HG03354 (cell line): ENCODE data around the gene ORAI2.
A peak's percentile ranks its signal among the peaks of the same experiment; 100 is the strongest.
"Not testable (repeated sequence)": the region's sequence is repeated elsewhere in the genome, so short reads cannot be mapped to it uniquely, and the experiment has no call there.

ENCODE experiments used
- ATAC-seq: cut with Tn5 transposase; IDR thresholded peaks from one replicate; pipeline ENCODE4 v1.9.1; 2021; ENCODE audit warnings: mild to moderate bottlenecking; ENCODE audit not compliant: unreplicated experiment, poor library complexity, severe bottlenecking

ORAI2 gene

DNA sequence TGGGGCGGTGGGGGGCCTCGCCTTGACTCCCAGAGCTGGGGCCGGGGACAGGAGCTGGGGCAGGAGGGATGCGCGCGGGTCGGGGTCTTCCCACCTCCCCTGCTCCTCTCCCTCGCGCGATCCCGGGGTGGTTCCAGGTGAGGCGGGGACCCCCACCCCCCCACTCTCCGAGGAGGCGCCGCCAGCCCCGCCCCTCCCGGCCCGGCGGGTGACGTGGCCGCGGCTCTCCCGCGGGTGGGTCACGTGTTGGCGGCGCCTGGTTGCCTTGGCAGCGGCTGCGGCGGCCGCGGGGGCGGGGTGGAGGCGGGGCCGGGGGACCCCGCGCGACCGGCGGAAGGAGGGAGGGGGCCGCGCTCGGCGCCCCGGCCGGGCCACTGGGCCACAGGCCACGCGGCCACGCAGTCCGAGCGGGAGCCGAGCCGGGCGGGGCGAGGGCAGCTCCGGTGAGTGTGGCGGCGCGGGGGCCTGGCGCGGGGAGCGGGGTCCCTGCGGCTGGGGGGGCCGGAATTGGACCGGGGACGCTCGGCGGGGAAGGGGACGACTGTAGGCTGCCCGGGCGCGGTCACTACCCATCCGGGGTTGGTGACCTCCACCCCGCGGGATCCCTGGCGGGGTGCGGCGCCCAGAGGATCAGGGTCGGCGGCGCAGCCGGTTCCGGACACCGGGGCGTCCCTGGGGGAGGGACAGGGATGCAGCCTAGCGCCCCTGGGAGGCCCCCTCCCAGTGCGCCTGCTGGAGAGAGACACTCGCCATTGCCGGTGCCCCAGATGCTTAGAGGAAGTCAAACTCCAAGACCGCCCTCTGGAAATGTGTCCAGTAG lies at the start of gene ORAI2:
Gene ORAI2, plus strand, starts transcription at position 357 of the 820 bp plus-strand sequence. CDS start 5,382 bp downstream, outside the sequence.
- peak; percentile 67 for ATAC-seq

DNA sequence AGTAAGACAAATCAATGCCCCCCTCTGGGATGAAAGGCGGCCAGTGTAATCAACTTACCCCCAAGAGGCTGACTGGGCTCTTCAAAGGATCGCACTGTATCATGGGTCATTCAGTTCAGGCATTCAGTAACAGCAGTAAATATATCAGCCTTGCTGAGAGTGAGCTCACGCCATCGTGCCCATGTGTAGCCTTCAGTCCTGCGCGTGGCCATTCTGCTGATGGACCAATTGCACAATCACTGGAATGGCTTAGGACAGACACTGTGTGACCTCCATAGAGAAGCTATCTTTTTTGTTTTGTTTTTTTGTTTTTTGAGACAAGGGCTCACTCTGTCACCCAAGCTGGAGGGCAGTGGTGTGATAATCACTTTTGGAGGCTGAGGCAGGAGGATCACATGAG lies 46.3 kb upstream of the ORAI2 start:
- no peak for ATAC-seq

DNA sequence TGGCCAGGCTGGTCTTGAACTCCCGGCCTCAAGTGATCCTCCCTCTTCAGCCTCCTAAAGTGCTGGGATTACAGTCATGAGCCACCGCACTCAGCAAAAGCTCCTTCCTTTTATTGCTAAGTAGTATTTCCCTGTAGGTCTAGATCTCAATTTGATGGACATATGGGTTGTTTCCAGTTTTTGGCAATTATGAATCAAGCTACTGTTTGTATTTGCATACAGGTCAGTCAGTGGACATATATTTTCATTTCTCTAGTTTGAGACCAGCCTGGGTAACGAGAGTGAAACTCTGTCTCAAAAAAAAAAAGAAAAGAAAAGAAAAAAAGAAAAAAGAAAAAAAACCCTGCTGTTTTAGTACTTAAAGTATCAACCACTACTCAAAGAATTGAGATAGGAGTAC lies 43.6 kb upstream of the ORAI2 start:
- no peak for ATAC-seq

GRCh38 chr7:102390697-102391484 lies 42.5 kb upstream of the ORAI2 start:
- no peak for ATAC-seq

GRCh38 chr7:102392330-102392729 lies 41.0 kb upstream of the ORAI2 start:
- ATAC-seq, result no peak

GRCh38 chr7:102393467-102393866 lies 39.9 kb upstream of the ORAI2 start:
- ATAC-seq, result no peak

GRCh38 chr7:102395592-102395872 lies 37.8 kb upstream of the ORAI2 start:
- ATAC-seq, result no peak

GRCh38 chr7:102395873-102396709 lies 37.3 kb upstream of the ORAI2 start, which contains the start of gene PRKRIP1:
Gene PRKRIP1, plus strand, starts transcription at chr7:102396363. Its CDS starts 49 bp downstream, at chr7:102396412.
- peak; percentile 99 for ATAC-seq

DNA sequence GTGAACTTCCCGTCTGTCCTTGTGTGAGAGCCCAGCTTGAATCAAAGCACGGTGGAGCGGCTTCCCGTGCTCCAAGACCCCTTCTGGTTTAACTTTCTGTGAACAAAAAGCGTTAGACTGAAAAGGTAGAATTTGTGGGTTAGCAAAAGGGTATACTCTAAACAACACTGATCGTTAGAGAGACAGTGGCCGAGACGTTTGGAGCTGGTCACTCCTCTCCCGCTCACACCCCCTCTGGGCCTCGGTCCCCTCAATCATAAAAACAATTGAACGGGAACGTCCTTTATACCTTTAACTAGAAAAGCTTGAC lies 36.7 kb upstream of the ORAI2 start:
- peak; percentile 1 for ATAC-seq

DNA sequence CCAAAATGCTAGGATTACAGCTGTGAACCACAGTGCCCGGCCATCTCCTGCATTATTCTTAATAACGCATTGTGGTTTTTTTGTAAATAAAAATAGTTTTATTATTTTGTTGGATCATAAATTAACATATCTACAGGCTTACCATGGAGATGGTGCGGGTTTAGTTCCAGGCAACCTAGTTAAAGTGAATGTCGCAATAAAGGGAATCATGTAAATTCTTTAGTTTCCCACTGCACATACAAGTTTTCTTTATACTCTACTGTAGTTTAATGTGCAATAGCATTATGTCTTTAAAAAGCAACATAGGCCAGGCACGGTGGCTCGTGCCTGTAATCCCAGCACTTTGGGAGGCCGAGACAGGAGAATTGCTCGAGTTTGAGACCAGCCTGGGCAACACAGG lies 34.8 kb upstream of the ORAI2 start:
- no peak for ATAC-seq

DNA sequence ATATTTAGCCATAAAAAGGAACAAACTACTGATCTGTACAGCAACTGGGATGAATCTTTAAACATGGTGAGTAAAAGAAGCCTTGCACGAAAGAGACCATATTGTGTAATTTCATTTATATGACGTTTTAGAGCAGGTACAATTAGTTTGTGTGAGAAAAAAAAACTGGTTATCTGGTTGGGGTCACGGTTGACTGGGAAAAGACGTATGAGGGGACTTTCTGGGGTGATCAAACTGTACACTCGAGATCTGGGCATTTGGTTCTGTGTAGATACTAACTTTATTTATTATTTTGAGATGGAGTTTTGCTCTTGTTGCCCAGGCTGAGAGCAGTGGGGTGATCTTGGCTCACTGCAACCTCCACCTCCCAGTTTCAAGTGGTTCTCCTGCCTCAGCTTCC lies 33.0 kb upstream of the ORAI2 start:
- no peak for ATAC-seq

GRCh38 chr7:102403563-102403962 lies 29.8 kb upstream of the ORAI2 start:
- no peak for ATAC-seq

DNA sequence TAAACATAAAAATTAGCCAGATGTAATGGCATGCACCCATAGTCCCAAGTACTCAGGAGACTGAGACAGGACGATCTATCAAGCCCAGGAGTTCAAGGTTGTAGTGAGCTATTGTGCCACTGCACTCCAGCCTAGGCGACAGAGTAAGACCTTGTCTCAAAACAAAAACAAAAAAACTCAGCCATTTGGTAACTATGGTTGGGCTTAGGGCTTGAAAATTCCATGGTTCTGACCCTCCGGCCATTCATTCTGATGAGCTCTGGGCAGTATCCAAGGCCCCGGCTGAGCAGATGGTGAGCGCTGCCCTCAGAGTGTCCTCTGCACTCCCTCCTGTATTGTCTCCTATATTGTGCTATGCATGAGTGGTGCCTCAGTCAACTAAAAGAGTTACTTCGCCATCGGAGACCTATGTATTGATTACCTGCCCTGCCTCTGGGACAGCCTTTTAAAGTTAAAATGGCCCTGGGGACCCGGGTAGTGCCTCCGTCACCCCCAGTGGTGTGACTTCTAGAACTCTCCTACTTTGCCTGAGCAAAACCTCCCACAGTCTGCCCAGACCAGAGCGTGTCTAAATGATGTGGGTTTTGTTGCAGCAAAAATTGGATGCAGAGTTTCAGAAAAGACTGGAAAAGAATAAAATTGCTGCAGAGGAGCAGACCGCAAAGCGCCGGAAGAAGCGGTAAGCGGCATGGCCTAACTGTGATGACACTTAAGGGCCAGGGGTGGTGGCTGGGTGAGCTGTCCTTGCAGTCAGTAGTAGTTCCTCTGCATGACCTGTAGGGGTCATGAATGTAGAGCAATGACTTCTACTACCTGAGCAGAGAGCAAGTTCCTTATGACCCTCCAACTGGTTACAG lies 29.1 kb upstream of the ORAI2 start:
- peak; percentile 87 for ATAC-seq

DNA sequence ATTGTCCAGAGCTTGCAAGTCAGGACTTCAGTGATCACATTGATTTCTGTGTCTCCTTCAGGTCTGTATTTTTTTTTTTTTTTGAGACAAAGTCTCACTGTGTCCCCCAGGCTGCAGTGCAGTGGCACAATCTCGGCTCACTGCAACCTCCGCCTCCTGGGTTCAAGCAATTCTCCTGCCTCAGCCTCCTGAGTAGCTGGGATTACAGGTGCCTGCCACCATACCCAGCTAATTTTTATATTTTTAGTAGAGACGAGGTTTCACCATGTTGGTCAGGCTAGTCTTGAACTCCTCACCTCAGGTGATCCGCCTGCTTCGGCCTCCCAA lies 28.6 kb upstream of the ORAI2 start:
- not testable (repeated sequence) for ATAC-seq

GRCh38 chr7:102407910-102408309 lies 25.5 kb upstream of the ORAI2 start:
- no peak for ATAC-seq

DNA sequence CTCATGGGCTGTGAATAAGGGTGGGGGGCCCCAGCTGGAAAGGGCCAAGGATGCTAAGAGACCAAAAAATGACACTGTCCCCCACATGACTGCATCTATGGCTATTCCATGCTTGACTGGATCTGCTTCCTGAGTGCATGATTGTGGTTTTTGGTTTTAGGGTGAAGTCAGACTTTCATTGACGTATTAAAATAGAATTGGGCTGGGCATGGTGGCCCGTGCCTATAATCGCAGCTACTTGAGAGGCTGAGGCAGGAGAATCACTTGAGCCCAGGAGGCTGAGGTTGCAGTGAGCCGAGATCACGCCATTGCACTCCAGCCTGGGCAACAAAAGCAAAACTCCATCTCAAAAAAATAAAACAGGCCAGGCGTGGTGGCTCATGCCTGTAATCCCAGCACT lies 24.8 kb upstream of the ORAI2 start:
- ATAC-seq, result peak; percentile 56

- no peak for ATAC-seq
Observed at GRCh38 chr7:102409340-102409739, 24.0 kb upstream of the ORAI2 start.

DNA sequence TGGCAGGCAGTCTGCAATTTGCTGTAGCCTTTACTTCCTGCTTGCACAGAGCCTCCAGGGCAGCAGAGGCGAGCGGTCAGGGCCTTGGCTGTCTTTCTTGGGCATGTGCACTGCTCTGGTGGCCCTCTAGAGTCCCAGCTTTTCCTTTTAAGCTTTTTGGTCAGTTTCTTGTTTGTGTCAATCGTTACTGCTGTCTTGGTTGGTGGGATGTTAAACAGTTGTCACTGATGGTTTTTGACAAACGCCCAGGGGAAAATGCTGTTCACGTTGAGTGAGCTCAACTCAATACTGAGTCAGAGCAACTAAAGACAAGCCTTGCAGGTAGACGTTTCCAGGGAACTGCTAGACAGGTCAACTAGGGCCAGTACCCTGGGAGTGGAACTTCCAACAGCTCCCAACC lies 23.3 kb upstream of the ORAI2 start:
- ATAC-seq, result no peak

- no peak for ATAC-seq
Observed at GRCh38 chr7:102410918-102411317, 22.5 kb upstream of the ORAI2 start.

GRCh38 chr7:102412548-102412947 lies 20.8 kb upstream of the ORAI2 start:
- no peak for ATAC-seq
